Erythroblast (primary cell): ENCODE measurements around the gene ZRANB1.

Experiments used
- GATA1 ChIP-seq: IDR thresholded peaks from 2 replicates; pipeline ENCODE4 v1.6.1; 2011; ENCODE audit warnings: low read depth, mild to moderate bottlenecking, control low read depth, low read length, moderate library complexity
- POLR2A ChIP-seq: IDR thresholded peaks from 2 replicates; pipeline ENCODE4 v1.6.1; 2011; ENCODE audit warnings: mild to moderate bottlenecking, low read length

- TF ChIP-seq POLR2A = no peak
- TF ChIP-seq GATA1 = no peak
Measured at GRCh38 chr10:124993345-124993708, 51.4 kb downstream of the ZRANB1 start.
